T-helper 17 cell (primary cell): ENCODE measurements around the gene STAM. TPM values are rescaled to one million over a fixed set of nuclear protein-coding genes. Genes with fewer than 3 reads are reported as not detected.

ENCODE experiments used
- ATAC-seq: fragments of 150-1000 bp; cut with Tn5 transposase; 2 replicates; pipeline ENCODE4 v1.10.0; 2021; ENCODE audit warnings: mild to moderate bottlenecking, moderate library complexity
- DNase-seq, 3 donors: peaks; one replicate each; pipeline versions ENCODE4 v3.0.0 to v3.0.0-alpha.2; 2020 to 2021
- H3K9me3 ChIP-seq: one replicate; pipeline ENCODE4 v1.7.0; 2013; ENCODE audit warnings: low read length, mild to moderate bottlenecking; ENCODE audit not compliant: control insufficient read depth, poor library complexity, severe bottlenecking
- H3K27ac Mint-ChIP-seq: one replicate; pipeline ENCODE4 v1.8.0; 2022; ENCODE audit warnings: mild to moderate bottlenecking, moderate library complexity, mixed read lengths
- H3K27me3 Mint-ChIP-seq: one replicate; pipeline ENCODE4 v1.8.0; 2022; ENCODE audit warnings: mixed read lengths
- H3K36me3 Mint-ChIP-seq: one replicate; pipeline ENCODE4 v1.8.0; 2022; ENCODE audit warnings: low read depth, mixed read lengths
- H3K4me1 Mint-ChIP-seq: one replicate; pipeline ENCODE4 v1.8.0; 2022; ENCODE audit warnings: mild to moderate bottlenecking, mixed read lengths
- H3K4me3 Mint-ChIP-seq: one replicate; pipeline ENCODE4 v1.8.0; 2022; ENCODE audit warnings: mild to moderate bottlenecking, moderate library complexity, mixed read lengths
- total RNA-seq, 4 donors: library from RNA in 2 of 4; stranded (reverse) in 2 of 4; gene quantifications; one replicate each; pipeline ENCODE4 v1.2.3 and lab custom pipeline; 2022 to 2026

Gene STAM
- total RNA-seq, 2 donors from 2014 or later = 55.9 to 65.8 TPM

DNA sequence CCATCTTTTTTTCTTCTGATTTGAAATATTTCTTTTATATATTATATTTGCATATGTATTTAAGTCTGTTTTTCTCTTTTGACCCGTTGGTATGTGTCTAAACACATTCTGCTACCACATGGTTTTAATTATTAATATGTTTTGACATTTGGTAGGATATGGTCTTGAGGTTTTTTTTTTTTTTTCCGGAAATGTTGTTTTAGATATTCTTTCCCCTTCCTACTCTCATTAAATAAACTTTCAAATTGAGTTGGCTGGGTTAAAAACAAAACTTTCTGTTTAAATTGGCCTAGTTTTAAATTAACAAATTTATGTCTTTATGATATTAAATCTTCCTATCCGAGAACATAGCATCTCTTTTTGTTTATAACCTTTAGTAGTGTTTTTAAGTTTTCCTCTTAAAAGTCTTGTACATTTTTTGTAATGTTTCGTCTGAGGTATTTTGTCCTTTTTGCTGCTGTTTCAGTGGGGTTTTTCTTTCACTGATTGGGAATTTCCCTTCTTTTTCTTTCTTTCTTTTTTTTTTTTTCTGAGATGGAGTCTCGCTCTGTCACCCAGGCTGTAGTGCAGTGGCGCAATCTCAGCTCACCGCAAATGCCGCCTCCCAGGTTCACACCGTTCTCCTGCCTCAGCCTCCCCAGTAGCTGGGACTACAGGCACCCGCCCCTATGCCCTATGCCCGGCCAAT lies 25.4 kb downstream of the STAM start:
- Mint-ChIP-seq H3K4me1 (peaks cover 48% of the 10 kb centered on the region), H3K4me3 (peak overlapping the region; percentile 85), H3K36me3 (peaks cover 3% of the 10 kb centered on the region), H3K27me3 (no peaks in the 10 kb centered on the region), H3K27ac (peak overlapping the region; percentile 95)
- peak; percentile 79 for ATAC-seq
- no peaks in the 10 kb centered on the region for H3K9me3 ChIP-seq
- DNase-seq = peak; percentile 43 to 69 (median 54)

DNA sequence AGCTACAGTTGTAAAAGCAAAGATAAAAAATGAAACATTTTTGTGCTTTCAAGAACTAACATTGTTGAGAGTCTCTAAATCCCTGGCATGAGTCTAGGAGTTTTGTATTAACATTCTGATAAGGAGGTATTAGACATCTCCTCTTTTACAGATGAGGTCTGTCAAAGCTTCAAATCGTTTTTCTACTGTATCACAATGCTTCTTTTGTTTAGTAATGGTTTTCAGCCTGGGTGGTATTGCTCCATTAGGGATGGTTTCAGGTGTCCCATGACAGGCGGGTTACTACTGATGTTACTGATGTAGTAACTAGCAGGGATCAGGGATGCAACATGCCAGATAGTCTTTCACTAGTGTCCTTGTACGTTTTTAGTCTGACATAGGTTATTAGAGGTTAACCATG lies 27.4 kb downstream of the STAM start:
- no peak overlapping the region for H3K4me3 Mint-ChIP-seq
- H3K27ac Mint-ChIP-seq = peak overlapping the region; percentile 95
- H3K27me3 Mint-ChIP-seq = no peaks in the 10 kb centered on the region
- peaks cover 3% of the 10 kb centered on the region for H3K36me3 Mint-ChIP-seq
- no peak for DNase-seq
- H3K9me3 ChIP-seq = no peaks in the 10 kb centered on the region
- ATAC-seq = no peak
- peaks cover 47% of the 10 kb centered on the region for H3K4me1 Mint-ChIP-seq

DNA sequence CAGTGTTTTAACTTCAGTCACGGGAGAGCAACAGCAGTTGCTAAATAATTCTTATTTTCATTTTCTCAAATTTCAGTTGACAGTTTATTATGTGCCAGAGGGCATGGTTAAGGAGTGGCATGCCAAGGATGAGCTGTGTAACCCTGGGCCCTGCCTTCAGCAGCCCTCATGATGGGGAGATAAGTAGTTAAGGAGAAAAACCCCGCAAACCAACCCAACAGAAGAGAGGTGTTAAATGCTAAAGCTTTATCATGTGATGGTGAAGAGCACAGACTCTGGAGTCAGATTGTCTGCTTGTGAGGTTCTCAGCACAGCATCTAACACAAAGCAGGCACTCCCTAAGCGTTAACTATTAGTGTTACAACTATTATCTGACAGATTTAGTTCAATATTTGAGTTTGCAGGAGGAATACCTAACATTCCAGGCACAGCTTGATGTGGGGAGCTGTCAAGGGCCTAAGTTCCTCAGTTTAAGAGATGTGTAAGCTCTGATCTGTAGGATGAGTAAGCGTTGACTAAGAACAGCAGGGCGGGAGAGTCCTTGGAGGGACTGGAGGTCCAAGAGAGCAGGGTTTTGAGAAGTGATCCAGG lies 29.6 kb downstream of the STAM start:
- peak overlapping the region; percentile 67 for H3K4me3 Mint-ChIP-seq
- peaks cover 2% of the 10 kb centered on the region for H3K36me3 Mint-ChIP-seq
- peaks cover 37% of the 10 kb centered on the region for H3K4me1 Mint-ChIP-seq
- peak overlapping the region; percentile 88 for H3K27ac Mint-ChIP-seq
- H3K27me3 Mint-ChIP-seq = no peaks in the 10 kb centered on the region
- no peak for DNase-seq
- no peak for ATAC-seq
- H3K9me3 ChIP-seq = no peaks in the 10 kb centered on the region

DNA sequence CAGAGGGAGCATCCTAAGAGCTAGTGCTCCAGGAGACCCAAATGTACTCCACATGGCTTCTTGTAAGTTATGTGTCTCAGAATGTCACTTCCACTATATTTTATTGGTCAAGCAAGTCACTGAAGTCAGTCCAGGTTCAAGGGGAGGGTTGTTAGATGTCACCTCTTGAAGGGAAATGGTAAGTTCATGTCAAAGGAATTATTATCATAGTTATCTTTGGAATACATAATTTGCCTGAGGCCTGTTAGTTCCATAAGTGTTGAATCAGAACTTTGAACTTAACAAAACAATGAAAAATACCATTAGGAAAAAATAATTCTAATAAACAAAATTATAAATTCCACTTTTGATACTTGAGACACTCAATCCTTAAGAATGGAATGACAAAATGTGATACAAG lies 30.6 kb downstream of the STAM start:
- Mint-ChIP-seq H3K4me1 (peaks cover 30% of the 10 kb centered on the region), H3K27ac (no peak overlapping the region), H3K27me3 (no peaks in the 10 kb centered on the region), H3K36me3 (peaks cover 2% of the 10 kb centered on the region), H3K4me3 (no peak overlapping the region)
- ATAC-seq = no peak
- DNase-seq = no peak
- H3K9me3 ChIP-seq = no peaks in the 10 kb centered on the region

DNA sequence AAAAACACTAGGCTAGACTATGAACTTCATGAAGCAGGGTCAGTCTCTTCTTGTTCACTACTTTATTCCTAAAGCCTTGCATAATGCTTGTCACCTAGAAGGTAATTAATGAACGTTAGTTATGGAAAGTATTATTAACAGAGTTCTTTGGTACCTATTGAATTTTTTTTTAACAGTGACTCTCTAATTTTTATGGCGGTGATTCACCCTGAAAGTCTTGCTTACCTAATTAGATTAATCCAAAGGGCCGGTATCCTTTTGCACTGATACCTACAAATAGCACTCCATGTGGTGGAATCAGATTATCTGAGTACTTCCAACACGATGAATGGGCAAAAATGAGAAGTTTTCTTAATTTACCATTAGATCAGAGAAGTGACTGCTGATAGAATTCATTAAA lies 31.7 kb downstream of the STAM start:
- DNase-seq (no peak), ATAC-seq (no peak)
- peak overlapping the region; percentile 43 for H3K27ac Mint-ChIP-seq
- H3K9me3 ChIP-seq = no peaks in the 10 kb centered on the region
- peaks cover 2% of the 10 kb centered on the region for H3K36me3 Mint-ChIP-seq
- peaks cover 23% of the 10 kb centered on the region for H3K4me1 Mint-ChIP-seq
- H3K4me3 Mint-ChIP-seq = no peak overlapping the region
- H3K27me3 Mint-ChIP-seq = no peaks in the 10 kb centered on the region

DNA sequence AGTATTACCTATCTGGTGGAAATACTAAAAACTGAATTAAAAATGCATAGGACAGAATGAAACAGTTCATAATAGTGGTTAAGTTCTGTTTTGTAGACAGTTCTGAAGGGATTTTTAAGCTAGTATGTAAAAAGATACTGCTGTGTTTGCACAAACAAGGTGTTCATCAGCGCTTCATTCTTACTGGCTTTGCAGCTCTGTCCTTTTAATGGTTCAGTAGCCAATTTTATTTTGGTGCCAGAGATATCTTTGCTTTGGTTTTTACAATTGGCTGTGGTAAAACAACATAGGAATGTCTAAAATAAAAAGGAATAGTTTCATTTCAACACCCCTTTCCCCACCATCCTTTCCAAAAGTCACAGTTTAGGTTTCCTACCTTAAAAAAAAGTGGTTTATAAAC lies 33.0 kb downstream of the STAM start:
- no peak overlapping the region for H3K27ac Mint-ChIP-seq
- H3K27me3 Mint-ChIP-seq = no peaks in the 10 kb centered on the region
- DNase-seq = no peak
- peaks cover 25% of the 10 kb centered on the region for H3K4me1 Mint-ChIP-seq
- H3K36me3 Mint-ChIP-seq = peaks cover 2% of the 10 kb centered on the region
- no peak overlapping the region for H3K4me3 Mint-ChIP-seq
- no peak for ATAC-seq
- no peaks in the 10 kb centered on the region for H3K9me3 ChIP-seq

DNA sequence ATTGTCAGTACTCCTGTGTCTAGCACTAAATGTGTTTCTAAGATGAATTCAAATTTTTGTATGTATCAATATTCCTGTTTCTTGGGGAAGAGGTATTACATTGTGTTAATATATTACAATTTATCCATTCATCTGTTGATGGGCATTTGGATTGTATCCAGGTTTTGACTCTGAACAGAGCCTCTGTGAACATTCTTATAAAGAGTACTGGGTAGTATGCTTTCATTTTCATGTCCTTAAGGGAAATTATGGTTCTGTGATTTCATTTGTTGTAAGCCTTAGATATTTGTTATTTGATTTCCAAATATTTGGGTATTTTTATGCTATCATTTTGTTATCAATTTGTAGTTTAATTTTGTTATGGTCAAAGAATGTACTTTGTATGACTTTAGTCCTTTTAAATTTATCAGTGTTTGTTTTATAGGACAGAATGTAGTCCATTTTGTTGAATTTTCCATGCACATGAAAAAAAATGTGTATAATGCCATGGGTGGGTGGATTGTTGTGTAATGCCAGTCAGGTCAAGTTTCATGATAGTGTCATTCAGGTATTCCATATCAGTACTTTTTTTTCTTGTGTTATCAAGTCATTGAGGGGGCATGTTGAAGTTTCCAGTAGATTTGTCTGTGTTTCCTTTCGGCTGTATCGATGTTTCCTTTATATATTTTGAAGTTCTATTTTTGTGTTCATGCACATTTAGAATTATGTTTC lies 38.4 kb downstream of the STAM start:
- H3K27ac Mint-ChIP-seq = peak overlapping the region; percentile 90
- DNase-seq = no peak
- H3K9me3 ChIP-seq = no peaks in the 10 kb centered on the region
- peaks cover 31% of the 10 kb centered on the region for H3K4me1 Mint-ChIP-seq
- peaks cover 2% of the 10 kb centered on the region for H3K36me3 Mint-ChIP-seq
- H3K27me3 Mint-ChIP-seq = no peaks in the 10 kb centered on the region
- no peak for ATAC-seq
- peak overlapping the region; percentile 72 for H3K4me3 Mint-ChIP-seq

DNA sequence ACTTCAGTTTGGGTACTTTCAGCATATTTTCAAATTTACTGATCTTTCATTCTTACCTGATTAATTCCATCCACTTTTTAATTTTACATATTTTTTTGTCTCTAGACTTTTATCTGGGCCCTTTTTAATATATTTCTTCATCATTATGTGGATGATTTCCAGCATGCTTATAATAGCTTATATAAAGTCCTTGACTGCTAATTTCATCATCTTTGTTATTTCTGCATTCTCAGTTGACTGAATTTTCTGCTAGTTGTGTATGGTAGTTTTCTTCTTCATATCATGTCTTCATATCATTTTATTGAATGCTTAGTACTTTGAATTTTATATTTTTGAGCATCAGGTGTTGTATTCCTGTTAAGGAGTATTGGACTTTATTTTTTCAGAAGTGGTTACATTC lies 39.6 kb downstream of the STAM start:
- peak overlapping the region; percentile 70 for H3K4me3 Mint-ChIP-seq
- H3K27me3 Mint-ChIP-seq = no peaks in the 10 kb centered on the region
- ATAC-seq = no peak
- H3K4me1 Mint-ChIP-seq = peaks cover 31% of the 10 kb centered on the region
- peak overlapping the region; percentile 90 for H3K27ac Mint-ChIP-seq
- DNase-seq = no peak
- H3K9me3 ChIP-seq = no peaks in the 10 kb centered on the region
- H3K36me3 Mint-ChIP-seq = peaks cover 2% of the 10 kb centered on the region

DNA sequence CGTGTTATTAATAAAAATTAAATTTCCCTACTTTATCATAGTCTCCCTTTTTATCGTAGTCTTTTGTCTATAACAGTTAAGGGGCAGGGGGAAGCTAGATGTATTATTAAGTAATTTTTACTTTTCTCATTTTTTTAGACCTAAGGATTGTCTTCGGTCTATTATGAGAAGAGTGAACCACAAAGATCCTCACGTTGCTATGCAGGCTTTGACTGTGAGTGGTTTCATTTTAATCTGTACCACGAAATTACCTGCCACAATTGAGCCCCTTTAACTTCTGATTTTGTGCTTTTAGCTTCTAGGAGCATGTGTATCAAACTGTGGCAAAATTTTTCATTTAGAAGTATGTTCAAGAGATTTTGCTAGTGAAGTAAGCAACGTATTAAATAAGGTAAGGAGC lies 40.6 kb downstream of the STAM start:
- peak; percentile 63 for ATAC-seq
- Mint-ChIP-seq H3K27me3 (no peaks in the 10 kb centered on the region), H3K4me3 (peak overlapping the region; percentile 50), H3K36me3 (no peaks in the 10 kb centered on the region), H3K27ac (peak overlapping the region; percentile 90), H3K4me1 (peaks cover 30% of the 10 kb centered on the region)
- DNase-seq = no peak
- no peaks in the 10 kb centered on the region for H3K9me3 ChIP-seq

DNA sequence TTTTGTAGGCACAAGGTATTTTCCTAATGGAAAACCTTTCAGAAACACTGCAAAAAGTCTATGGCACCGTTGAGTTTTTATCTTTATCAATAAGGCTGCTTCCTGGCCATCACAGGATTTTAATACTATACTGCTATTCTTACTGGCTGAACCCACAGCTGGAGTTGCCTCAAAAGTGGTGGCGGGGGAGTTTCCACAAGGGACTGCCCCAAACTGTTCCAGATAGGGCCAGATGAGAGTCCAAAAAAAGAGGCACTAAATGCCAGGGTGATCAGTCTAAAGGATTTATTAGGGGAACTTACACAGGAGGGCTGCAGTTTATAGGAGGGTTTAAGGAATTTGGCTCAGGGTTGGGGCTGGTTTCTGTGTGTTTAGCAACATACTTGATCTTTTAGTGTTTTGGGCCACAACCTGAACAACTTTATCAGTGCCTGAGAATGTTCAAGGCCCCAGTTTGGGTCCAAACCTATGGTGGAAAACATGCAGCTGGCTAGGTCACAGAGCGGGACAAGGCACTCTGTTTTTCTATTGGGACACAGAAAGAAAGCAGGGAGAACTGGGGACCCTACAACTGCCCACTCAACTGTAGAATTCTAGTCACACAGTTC lies 41.4 kb downstream of the STAM start:
- H3K36me3 Mint-ChIP-seq = no peaks in the 10 kb centered on the region
- ATAC-seq (peak; percentile 83), DNase-seq (peak; percentile 19 to 42 (median 20))
- peaks cover 30% of the 10 kb centered on the region for H3K4me1 Mint-ChIP-seq
- no peaks in the 10 kb centered on the region for H3K27me3 Mint-ChIP-seq
- peak overlapping the region; percentile 58 for H3K4me3 Mint-ChIP-seq
- H3K9me3 ChIP-seq = no peaks in the 10 kb centered on the region
- peak overlapping the region; percentile 90 for H3K27ac Mint-ChIP-seq

DNA sequence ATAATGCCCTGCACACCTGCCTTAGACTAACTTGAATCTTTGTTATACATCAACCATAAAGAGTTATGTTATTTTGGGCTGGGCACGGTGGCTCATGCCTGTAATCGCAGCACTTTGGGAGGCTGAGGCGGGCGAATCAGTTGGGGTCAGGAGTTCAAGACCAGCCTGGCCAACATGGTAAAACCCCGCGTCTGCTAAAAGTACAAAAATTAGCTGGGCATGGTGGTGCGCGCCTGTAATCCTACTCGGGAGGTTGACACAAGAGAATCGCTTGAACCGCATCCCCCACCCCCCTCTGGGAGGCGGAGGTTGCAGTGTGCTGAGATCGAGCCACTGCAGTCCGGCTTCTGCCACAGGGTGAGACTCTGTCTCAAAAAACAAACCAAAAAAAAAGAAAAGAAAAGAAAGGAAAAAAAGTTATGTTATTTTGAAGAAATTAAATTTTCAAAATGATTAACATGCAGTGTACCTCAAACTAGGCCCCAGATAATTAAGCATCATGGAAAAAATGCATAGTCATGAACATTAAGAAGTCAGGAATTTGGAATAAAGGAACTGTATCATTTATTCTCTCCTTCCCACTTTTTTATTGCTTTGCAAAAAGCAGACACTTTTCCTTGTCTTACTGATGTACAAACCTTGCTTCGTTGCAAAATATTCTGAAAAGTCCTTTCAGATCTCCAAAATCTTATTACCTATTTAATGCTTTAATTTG lies 43.3 kb downstream of the STAM start:
- H3K4me1 Mint-ChIP-seq = peaks cover 25% of the 10 kb centered on the region

DNA sequence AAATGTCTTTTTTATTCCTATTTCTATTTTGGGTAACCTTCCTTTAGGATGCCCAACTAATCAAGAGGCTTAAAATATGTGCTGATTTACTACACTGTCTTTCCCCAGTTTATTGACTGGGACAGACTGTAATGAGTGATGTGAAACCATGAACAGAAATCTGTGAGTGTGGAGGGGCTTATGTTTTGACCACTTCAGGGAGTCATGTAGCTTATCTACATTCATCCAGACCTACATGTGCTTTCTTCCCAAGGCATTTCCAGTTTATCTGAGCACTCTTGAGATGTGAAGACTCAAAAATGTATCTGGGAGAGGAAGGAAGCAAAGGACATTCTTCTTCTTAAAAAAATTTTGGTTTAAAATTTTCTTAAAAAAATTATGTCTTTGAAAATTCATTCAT lies 45.2 kb downstream of the STAM start:
- ATAC-seq = no peak
- Mint-ChIP-seq H3K4me3 (no peak overlapping the region), H3K4me1 (peaks cover 15% of the 10 kb centered on the region), H3K36me3 (peaks cover 2% of the 10 kb centered on the region), H3K27me3 (no peaks in the 10 kb centered on the region), H3K27ac (no peak overlapping the region)
- no peak for DNase-seq
- H3K9me3 ChIP-seq = no peaks in the 10 kb centered on the region

More for the DNA sequence above, 43.3 kb downstream of the STAM start:
- ATAC-seq (no peak), DNase-seq (no peak)
- Mint-ChIP-seq H3K27me3 (no peaks in the 10 kb centered on the region), H3K4me3 (no peak overlapping the region), H3K27ac (peak overlapping the region; percentile 73), H3K36me3 (no peaks in the 10 kb centered on the region)
- H3K9me3 ChIP-seq = no peaks in the 10 kb centered on the region

DNA sequence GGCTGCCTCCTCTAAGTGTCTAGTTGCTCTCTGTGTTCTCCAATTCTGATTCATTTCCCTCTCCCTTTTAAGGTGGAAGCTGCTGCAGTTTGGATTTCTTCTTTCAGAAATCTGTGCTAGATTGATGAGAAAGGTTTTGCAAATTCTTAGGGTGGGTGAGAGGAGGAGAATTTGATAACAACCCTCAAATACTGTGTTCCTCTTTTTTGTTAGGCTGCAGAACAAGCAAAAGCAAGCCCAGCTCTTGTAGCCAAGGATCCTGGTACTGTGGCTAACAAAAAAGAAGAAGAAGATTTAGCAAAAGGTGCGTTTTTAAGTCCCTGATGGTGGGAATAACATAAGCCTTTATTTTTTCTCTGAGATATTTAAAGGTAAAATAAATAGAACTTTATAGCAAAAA lies 49.1 kb downstream of the STAM start:
- no peak for ATAC-seq
- H3K27ac Mint-ChIP-seq = no peak overlapping the region
- DNase-seq = no peak
- no peak overlapping the region for H3K4me3 Mint-ChIP-seq
- no peaks in the 10 kb centered on the region for H3K27me3 Mint-ChIP-seq
- H3K36me3 Mint-ChIP-seq = peaks cover 5% of the 10 kb centered on the region
- peaks cover 12% of the 10 kb centered on the region for H3K4me1 Mint-ChIP-seq
- H3K9me3 ChIP-seq = no peaks in the 10 kb centered on the region
